ENCODE results near the gene IL1RAPL1. TPM values are rescaled to one million over a fixed set of nuclear protein-coding genes. Genes with fewer than 3 reads are reported as not detected.

Gene IL1RAPL1
- total RNA-seq, 1 experiment from 2014 or later = 1.7 TPM

GRCh38 chrX:29876733-29877132 lies 1289.5 kb downstream of the IL1RAPL1 start:
- no peak for DNase-seq (ENCODE audit: low read depth)

GRCh38 chrX:29880977-29881376 lies 1293.7 kb downstream of the IL1RAPL1 start:
- no peak for DNase-seq (ENCODE audit: low read depth)

- no peak for DNase-seq (ENCODE audit: low read depth)
Observed at GRCh38 chrX:29890004-29890403, 1302.8 kb downstream of the IL1RAPL1 start.

GRCh38 chrX:29890646-29891200 lies 1303.5 kb downstream of the IL1RAPL1 start:
- no peak for DNase-seq (ENCODE audit: low read depth)

GRCh38 chrX:29902004-29902403 lies 1314.8 kb downstream of the IL1RAPL1 start:
- no peak for DNase-seq (ENCODE audit: low read depth)

GRCh38 chrX:29903360-29903759 lies 1316.1 kb downstream of the IL1RAPL1 start:
- DNase-seq (ENCODE audit: low read depth) = no peak

GRCh38 chrX:29911673-29912072 lies 1324.4 kb downstream of the IL1RAPL1 start:
- no peak for DNase-seq (ENCODE audit: low read depth)

GRCh38 chrX:29913647-29914046 lies 1326.4 kb downstream of the IL1RAPL1 start:
- no peak for DNase-seq (ENCODE audit: low read depth)

GRCh38 chrX:29922607-29923006 lies 1335.4 kb downstream of the IL1RAPL1 start:
- DNase-seq (ENCODE audit: low read depth) = no peak

GRCh38 chrX:29926056-29926455 lies 1338.8 kb downstream of the IL1RAPL1 start:
- no peak for DNase-seq (ENCODE audit: low read depth)

GRCh38 chrX:29926659-29927058 lies 1339.4 kb downstream of the IL1RAPL1 start:
- no peak for DNase-seq (ENCODE audit: low read depth)

GRCh38 chrX:29935455-29935854 lies 1348.2 kb downstream of the IL1RAPL1 start:
- no peak for DNase-seq (ENCODE audit: low read depth)

- no peak for DNase-seq (ENCODE audit: low read depth)
Observed at GRCh38 chrX:29940750-29941149, 1353.5 kb downstream of the IL1RAPL1 start.

- no peak for DNase-seq (ENCODE audit: low read depth)
Observed at GRCh38 chrX:29941287-29941686, 1354.0 kb downstream of the IL1RAPL1 start.

- no peak for DNase-seq (ENCODE audit: low read depth)
Observed at GRCh38 chrX:29947225-29947624, 1360.0 kb downstream of the IL1RAPL1 start.

GRCh38 chrX:29948653-29949052 lies 1361.4 kb downstream of the IL1RAPL1 start:
- DNase-seq (ENCODE audit: low read depth) = no peak

- DNase-seq (ENCODE audit: low read depth) = no peak
Observed at GRCh38 chrX:29952016-29952415, 1364.8 kb downstream of the IL1RAPL1 start.

GRCh38 chrX:29962061-29962460 lies 1374.8 kb downstream of the IL1RAPL1 start:
- DNase-seq (ENCODE audit: low read depth) = no peak

- no peak for DNase-seq (ENCODE audit: low read depth)
Observed at GRCh38 chrX:29965634-29966033, 1378.4 kb downstream of the IL1RAPL1 start.

GRCh38 chrX:29992083-29992482 lies 1404.8 kb downstream of the IL1RAPL1 start:
- peak; percentile 14 for DNase-seq (ENCODE audit: low read depth)

- DNase-seq (ENCODE audit: low read depth) = no peak
Observed at GRCh38 chrX:30005813-30006212, 1418.6 kb downstream of the IL1RAPL1 start.

All from Daoy (cell line).